ENCODE measurements around the gene ZNF846. TPM values are rescaled to one million over a fixed set of nuclear protein-coding genes. Genes with fewer than 3 reads are reported as not detected.

Gene ZNF846
- total RNA-seq (ENCODE audit: low replicate concordance) = 8.0 and 12.2 TPM in 2 replicates

GRCh38 chr19:9768175-9769112 lies at the start of gene ZNF846:
Gene ZNF846 (minus strand): TSS chr19:9768738. CDS start chr19:9764950, 3,788 bp downstream.

Other genes starting within 250 kb of the ZNF846 start
- 14.6 and 16.7 TPM in 2 replicates for gene ZNF426, start 230.1 kb downstream of the ZNF846 start, total RNA-seq (ENCODE audit: low replicate concordance)
- 27.6 and 39.5 TPM in 2 replicates for gene ZNF121, start 184.2 kb downstream of the ZNF846 start, total RNA-seq (ENCODE audit: low replicate concordance)
- gene ZNF561, start 147.5 kb downstream of the ZNF846 start, total RNA-seq (ENCODE audit: low replicate concordance) = 41.6 and 49.4 TPM in 2 replicates
- 25.6 and 27.1 TPM in 2 replicates for gene ZNF562, start 93.6 kb downstream of the ZNF846 start, total RNA-seq (ENCODE audit: low replicate concordance)
- gene FBXL12, start 50.3 kb upstream of the ZNF846 start, total RNA-seq (ENCODE audit: low replicate concordance) = 13.2 and 14.6 TPM in 2 replicates
- gene UBL5, start 59.2 kb upstream of the ZNF846 start, total RNA-seq (ENCODE audit: low replicate concordance) = 279 and 284 TPM in 2 replicates
- gene PIN1, start 66.6 kb upstream of the ZNF846 start, total RNA-seq (ENCODE audit: low replicate concordance) = 54.6 and 134 TPM in 2 replicates
- 1.4 and 16.1 TPM in 2 replicates for gene OLFM2, start 167.8 kb upstream of the ZNF846 start, total RNA-seq (ENCODE audit: low replicate concordance)
- gene COL5A3, start 241.8 kb upstream of the ZNF846 start, total RNA-seq (ENCODE audit: low replicate concordance) = 0.38 and 4.3 TPM in 2 replicates
- gene RDH8, start 244.7 kb upstream of the ZNF846 start, total RNA-seq (ENCODE audit: low replicate concordance) = not detected in 2 replicates